Activated T-cell treated with anti-CD3 and anti-CD28 coated beads, Interleukin-2, amount 50 U/mL, for 1 hour (primary cell): ENCODE data around the gene GFRA4.

Experiments
- DNase-seq: peaks from one replicate; pipeline ENCODE4 v3.0.0-alpha.2; 2020

The GFRA4 gene

GRCh38 chr20:3673221-3674070 is 10.2 kb upstream of the GFRA4 start:
- DNase-seq, result no peak

- no peak for DNase-seq
These were observed 9.5 kb upstream of the GFRA4 start for GRCh38 chr20:3672547-3673171.

- DNase-seq, result no peak
These were observed 8.9 kb upstream of the GFRA4 start for GRCh38 chr20:3671986-3672546.

- no peak for DNase-seq
These were observed 7.7 kb upstream of the GFRA4 start for GRCh38 chr20:3670945-3671344.

GRCh38 chr20:3670511-3670910 is 7.3 kb upstream of the GFRA4 start:
- DNase-seq, result no peak

- no peak for DNase-seq
These were observed 6.6 kb upstream of the GFRA4 start for GRCh38 chr20:3669710-3670367.

GRCh38 chr20:3667434-3668037 is 4.3 kb upstream of the GFRA4 start:
- DNase-seq, result no peak

- DNase-seq, result no peak
These were observed 659 bp upstream of the GFRA4 start for GRCh38 chr20:3663858-3664257.

- no peak for DNase-seq
These were observed 1.2 kb downstream of the GFRA4 start for GRCh38 chr20:3661814-3662665.

- DNase-seq, result peak; percentile 13
These were observed 2.0 kb downstream of the GFRA4 start for GRCh38 chr20:3661060-3661813.

GRCh38 chr20:3660262-3661059 is 2.7 kb downstream of the GFRA4 start:
- peak; percentile 8 for DNase-seq

GRCh38 chr20:3659492-3660261 is 3.5 kb downstream of the GFRA4 start:
- DNase-seq, result peak; percentile 16

GRCh38 chr20:3658716-3659491 is 4.3 kb downstream of the GFRA4 start:
- no peak for DNase-seq

- no peak for DNase-seq
These were observed 5.0 kb downstream of the GFRA4 start for GRCh38 chr20:3658019-3658715.

GRCh38 chr20:3655131-3655405 is 8.1 kb downstream of the GFRA4 start:
- DNase-seq, result no peak

GRCh38 chr20:3654326-3655130 is 8.7 kb downstream of the GFRA4 start:
- DNase-seq, result no peak

GRCh38 chr20:3653921-3654320 is 9.3 kb downstream of the GFRA4 start:
- DNase-seq, result no peak
